ENCODE measurements around the gene CTAGE9.
"Not testable (repeated sequence)": the region's sequence is repeated elsewhere in the genome, so short reads cannot be mapped to it uniquely, and the experiment has no call there.

The CTAGE9 gene, protein sequence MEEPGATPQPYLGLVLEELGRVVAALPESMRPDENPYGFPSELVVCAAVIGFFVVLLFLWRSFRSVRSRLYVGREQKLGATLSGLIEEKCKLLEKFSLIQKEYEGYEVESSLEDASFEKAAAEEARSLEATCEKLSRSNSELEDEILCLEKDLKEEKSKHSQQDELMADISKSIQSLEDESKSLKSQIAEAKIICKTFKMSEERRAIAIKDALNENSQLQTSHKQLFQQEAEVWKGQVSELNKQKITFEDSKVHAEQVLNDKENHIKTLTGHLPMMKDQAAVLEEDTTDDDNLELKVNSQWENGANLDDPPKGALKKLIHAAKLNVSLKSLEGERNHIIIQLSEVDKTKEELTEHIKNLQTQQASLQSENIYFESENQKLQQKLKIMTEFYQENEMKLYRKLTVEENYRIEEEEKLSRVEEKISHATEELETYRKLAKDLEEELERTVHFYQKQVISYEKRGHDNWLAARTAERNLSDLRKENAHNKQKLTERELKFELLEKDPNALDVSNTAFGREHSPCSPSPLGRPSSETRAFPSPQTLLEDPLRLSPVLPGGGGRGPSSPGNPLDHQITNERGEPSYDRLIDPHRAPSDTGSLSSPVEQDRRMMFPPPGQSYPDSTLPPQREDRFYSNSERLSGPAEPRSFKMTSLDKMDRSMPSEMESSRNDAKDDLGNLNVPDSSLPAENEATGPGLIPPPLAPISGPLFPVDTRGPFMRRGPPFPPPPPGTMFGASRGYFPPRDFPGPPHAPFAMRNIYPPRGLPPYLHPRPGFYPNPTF

DNA sequence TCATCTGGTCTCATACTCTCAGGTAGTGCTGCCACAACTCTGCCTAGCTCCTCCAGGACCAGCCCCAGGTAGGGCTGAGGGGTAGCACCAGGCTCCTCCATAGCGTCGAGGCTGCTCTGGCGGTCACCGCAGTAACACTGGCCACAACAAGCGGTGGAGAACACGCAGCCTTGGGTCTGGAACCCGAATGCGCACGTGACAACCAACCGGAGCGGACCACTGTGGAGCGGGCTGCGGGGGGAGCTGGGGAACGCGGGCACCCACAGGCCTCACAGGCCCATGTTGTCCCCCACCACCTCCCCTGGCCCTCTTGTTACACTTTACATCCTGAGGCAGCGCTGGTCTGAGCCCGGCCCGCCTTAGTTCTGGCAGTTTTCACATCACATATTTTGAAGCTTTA is at the start of gene CTAGE9:
TSS of gene CTAGE9 (minus strand) at position 101 of the 400 bp plus-strand sequence. CDS start at position 101, 0 bp downstream.
- POLR2A ChIA-PET; CTCF ChIA-PET; DNase-seq (ENCODE audit: extremely low spot score): not testable (repeated sequence)

DNA sequence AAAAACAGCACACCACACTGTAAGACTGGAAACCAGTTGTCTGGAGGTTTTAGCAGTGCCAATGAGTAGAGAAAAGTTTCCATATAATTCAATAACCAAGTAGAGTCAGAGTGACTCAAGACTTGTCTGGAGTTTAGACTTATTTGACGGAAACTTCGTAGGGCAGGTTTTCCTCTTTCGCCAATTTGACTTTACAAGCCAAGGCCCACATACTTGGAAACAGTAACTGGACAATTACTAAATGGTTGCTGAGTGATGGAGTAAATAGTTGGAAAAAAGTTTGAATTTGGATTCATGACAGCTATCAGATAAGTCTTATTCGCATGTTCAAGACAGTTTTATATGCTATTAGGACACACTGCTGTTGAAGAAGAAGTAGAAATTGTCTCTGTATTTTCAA is 48.1 kb upstream of the CTAGE9 start:
- no peak for DNase-seq (ENCODE audit: extremely low spot score)
- TF ChIP-seq BHLHE40 (IDR thresholded peaks at IDR 0.05; ENCODE audit: borderline replicate concordance) (no peak), CTBP1 (IDR thresholded peaks at IDR 0.05; ENCODE audit: borderline replicate concordance) (no peak), ELF4 (IDR thresholded peaks at IDR 0.05) (no peak), FOXA1 (IDR thresholded peaks at IDR 0.05) (no peak), HDGF (IDR thresholded peaks at IDR 0.05; ENCODE audit: borderline replicate concordance) (no peak), LEF1 (IDR thresholded peaks at IDR 0.05; ENCODE audit: borderline replicate concordance) (no peak), ZNF384 (IDR thresholded peaks at IDR 0.05) (no peak)
- POLR2A ChIA-PET, result no interaction called here
- CTCF ChIA-PET, result no interaction called here

DNA sequence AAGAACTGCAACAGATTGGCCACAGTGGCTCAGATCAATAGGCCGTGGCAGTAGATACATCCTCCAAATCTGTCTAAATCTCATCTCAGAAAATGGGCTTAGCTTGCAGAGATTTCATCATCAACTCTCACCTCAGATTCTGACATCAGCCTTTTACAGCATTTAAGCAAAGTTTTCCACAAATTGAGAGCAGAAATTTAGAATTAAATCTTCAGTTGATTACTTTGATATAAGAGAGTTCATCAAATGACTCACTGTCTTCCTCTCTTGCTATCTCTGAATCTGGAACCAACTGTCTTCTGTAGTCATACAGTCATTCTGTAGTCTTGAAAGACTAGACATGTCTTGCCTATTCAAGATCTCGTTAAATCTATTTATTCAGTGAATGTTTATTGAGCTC is 45.2 kb upstream of the CTAGE9 start:
- TF ChIP-seq CTBP1 (IDR thresholded peaks at IDR 0.05; ENCODE audit: borderline replicate concordance), result no peak
- TF ChIP-seq ELF4 (IDR thresholded peaks at IDR 0.05), result no peak
- TF ChIP-seq L3MBTL2 (conservative IDR thresholded peaks at IDR 0.05), result no peak
- TF ChIP-seq SUZ12 (IDR thresholded peaks at IDR 0.05), result no peak
- no peak for TF ChIP-seq TARDBP (IDR thresholded peaks at IDR 0.05)
- no peak for TF ChIP-seq HDGF (IDR thresholded peaks at IDR 0.05; ENCODE audit: borderline replicate concordance)
- no peak for TF ChIP-seq FOXA1 (IDR thresholded peaks at IDR 0.05)
- no peak for TF ChIP-seq SP1 (IDR thresholded peaks at IDR 0.05)
- TF ChIP-seq BHLHE40 (IDR thresholded peaks at IDR 0.05; ENCODE audit: borderline replicate concordance), result no peak
- TF ChIP-seq ARNT (IDR thresholded peaks at IDR 0.05), result no peak
- no peak for TF ChIP-seq LEF1 (IDR thresholded peaks at IDR 0.05; ENCODE audit: borderline replicate concordance)
- no peak for TF ChIP-seq NFRKB (IDR thresholded peaks at IDR 0.05)
- TF ChIP-seq, protein P1, sequence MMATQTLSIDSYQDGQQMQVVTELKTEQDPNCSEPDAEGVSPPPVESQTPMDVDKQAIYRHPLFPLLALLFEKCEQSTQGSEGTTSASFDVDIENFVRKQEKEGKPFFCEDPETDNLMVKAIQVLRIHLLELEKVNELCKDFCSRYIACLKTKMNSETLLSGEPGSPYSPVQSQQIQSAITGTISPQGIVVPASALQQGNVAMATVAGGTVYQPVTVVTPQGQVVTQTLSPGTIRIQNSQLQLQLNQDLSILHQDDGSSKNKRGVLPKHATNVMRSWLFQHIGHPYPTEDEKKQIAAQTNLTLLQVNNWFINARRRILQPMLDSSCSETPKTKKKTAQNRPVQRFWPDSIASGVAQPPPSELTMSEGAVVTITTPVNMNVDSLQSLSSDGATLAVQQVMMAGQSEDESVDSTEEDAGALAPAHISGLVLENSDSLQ (IDR thresholded peaks at IDR 0.05), result no peak
- no peak for TF ChIP-seq FOXK2 (IDR thresholded peaks at IDR 0.05)
- TF ChIP-seq ZNF384 (IDR thresholded peaks at IDR 0.05), result no peak
- no peak for TF ChIP-seq FOXM1 (IDR thresholded peaks at IDR 0.05; ENCODE audit: borderline replicate concordance)
- ChIA-PET POLR2A (no interaction called here), CTCF (interaction anchor here (0.6 kb wide), 1 partner anchor 10 kb away, joined by 7 read pairs; no protein-coding TSS in a partner anchor)
- DNase-seq (ENCODE audit: extremely low spot score), result no peak

DNA sequence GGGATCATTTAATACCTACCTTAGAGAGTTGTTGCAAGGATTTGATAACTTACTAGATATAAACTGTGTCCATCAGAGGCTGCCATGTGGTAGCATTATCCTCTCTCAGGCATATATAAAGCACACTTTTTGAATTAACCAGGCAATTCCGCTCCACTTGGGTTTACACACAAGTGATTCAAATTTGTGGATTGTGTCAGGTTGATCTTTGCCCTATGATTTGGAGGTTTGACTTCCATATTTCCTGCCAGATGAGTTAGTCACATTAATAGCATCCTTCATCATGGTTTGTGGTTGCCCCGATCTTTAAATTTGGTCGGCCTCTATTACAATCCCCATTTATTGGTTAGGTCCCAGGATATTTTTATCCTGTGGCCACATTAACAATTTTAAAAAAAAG is 44.8 kb upstream of the CTAGE9 start:
- ChIA-PET POLR2A (no interaction called here), CTCF (no interaction called here)
- DNase-seq (ENCODE audit: extremely low spot score), result no peak
- TF ChIP-seq SP1 (IDR thresholded peaks at IDR 0.05) (no peak), BHLHE40 (IDR thresholded peaks at IDR 0.05; ENCODE audit: borderline replicate concordance) (no peak), FOXA1 (IDR thresholded peaks at IDR 0.05) (no peak), HDGF (IDR thresholded peaks at IDR 0.05; ENCODE audit: borderline replicate concordance) (no peak), NFRKB (IDR thresholded peaks at IDR 0.05) (no peak), ZNF384 (IDR thresholded peaks at IDR 0.05) (no peak), LEF1 (IDR thresholded peaks at IDR 0.05; ENCODE audit: borderline replicate concordance) (no peak), TARDBP (IDR thresholded peaks at IDR 0.05) (no peak), FOXK2 (IDR thresholded peaks at IDR 0.05) (no peak), ELF4 (IDR thresholded peaks at IDR 0.05) (no peak), L3MBTL2 (conservative IDR thresholded peaks at IDR 0.05) (no peak), CTBP1 (IDR thresholded peaks at IDR 0.05; ENCODE audit: borderline replicate concordance) (no peak), FOXM1 (IDR thresholded peaks at IDR 0.05; ENCODE audit: borderline replicate concordance) (no peak), SUZ12 (IDR thresholded peaks at IDR 0.05) (no peak), ARNT (IDR thresholded peaks at IDR 0.05) (no peak)
- TF ChIP-seq, protein P1 (IDR thresholded peaks at IDR 0.05), result no peak

DNA sequence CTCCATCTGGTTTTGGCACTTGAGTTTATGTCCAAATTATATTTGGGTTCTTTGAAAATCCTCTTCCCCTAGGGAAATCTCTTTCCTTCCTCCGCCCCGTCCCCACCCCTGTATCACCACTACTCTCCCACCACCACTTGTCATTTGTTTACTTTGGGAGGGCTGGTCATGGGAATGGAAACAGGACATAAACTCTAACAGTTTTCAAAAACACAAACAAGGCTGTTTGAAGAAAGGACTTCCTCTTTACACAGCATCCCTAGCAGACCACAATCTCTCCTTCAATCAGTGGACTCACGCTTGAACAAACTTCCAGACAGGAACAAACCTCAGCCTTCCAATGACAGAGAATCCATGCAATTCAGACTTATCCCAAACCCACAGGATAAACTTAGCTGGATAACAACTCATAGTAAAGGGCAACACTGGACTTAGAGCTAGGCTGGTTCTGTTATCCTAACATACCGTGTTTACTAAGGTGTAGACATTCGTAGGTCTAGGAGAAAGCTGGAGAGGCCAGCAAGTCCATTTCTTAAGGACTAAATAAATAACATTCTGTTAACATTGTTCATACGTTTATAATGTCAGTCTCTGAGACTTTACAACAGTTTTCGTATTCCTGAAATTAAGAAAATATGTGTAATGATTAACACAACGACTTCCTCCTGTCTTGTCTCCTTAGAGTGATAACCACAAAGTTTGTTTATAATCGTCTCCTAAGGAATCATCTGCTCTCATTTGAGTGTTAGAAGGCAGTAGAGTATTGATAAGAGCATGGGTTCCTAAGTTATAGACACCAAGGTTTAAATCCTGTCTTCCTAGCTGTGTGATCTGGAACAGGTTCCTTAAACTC is 44.1 kb upstream of the CTAGE9 start:
- POLR2A ChIA-PET, result no interaction called here
- no peak for TF ChIP-seq FOXK2 (IDR thresholded peaks at IDR 0.05)
- no peak for TF ChIP-seq NFRKB (IDR thresholded peaks at IDR 0.05)
- TF ChIP-seq FOXA1 (IDR thresholded peaks at IDR 0.05), result no peak
- CTCF ChIA-PET, result no interaction called here
- DNase-seq (ENCODE audit: extremely low spot score), result no peak

DNA sequence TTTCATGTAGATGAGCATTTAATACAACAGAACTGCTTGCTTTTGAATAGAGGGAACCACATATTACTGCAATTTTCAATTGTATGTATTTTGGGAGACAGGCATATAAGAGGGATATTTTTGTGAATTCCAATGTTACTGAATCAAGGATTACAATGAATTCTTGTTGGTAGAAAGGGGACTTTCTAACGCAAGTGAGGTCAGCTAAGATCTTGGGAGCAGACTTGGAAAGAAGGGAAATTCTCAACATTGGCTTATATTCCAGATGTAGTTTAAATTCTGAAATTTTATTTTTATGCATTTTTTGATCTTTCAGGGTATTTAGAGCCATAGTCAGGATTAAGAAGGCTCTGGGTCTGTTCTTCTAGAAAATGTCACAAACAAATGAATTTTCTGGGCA is 43.3 kb upstream of the CTAGE9 start:
- CTCF ChIA-PET, result no interaction called here
- POLR2A ChIA-PET, result no interaction called here
- TF ChIP-seq, protein P1 (IDR thresholded peaks at IDR 0.05), result no peak
- TF ChIP-seq L3MBTL2 (conservative IDR thresholded peaks at IDR 0.05), result no peak
- TF ChIP-seq SUZ12 (IDR thresholded peaks at IDR 0.05), result no peak
- no peak for DNase-seq (ENCODE audit: extremely low spot score)

DNA sequence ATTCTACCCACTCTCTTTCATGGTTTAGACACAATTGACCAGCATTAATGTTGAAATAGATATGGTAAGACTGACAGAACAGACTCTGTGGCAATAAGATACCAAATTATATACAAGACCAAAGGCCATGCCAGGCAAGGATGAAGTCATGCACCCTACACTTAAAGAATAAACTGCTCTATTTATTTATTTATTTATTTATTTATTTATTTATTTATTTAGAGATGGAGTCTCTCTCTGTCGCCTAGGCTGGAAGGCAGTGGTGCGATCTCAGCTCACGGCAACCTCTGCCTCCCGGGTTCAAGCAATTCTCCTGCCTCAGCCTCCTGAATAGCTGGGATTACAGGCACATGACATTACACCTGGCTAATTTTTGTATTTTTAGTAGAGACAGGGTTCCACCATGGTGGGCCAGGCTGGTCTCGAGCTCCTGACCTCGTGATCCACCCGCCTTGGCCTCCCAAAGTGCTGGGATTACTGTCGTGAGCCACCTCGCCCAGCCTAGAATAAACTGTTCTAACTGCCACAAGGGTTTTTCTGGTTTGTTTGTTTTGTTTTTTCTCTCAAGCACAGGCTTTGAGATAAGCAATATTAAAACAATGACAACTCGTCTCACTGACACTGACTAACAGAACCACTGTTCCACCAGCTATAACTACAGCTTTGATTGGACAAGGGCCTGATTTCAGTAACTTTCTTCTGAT is 40.3 kb upstream of the CTAGE9 start:
- DNase-seq (ENCODE audit: extremely low spot score); POLR2A ChIA-PET; CTCF ChIA-PET: not testable (repeated sequence)
